ENCODE measurements around the gene PLD1. TPM values are rescaled to one million over a fixed set of nuclear protein-coding genes. Genes with fewer than 3 reads are reported as not detected.

PLD1 gene
- total RNA-seq, 2 experiments from 2014 or later: 0.22 to 1.0 TPM

- Histone ChIP-seq H3K4me3 (ENCODE audit: low read length) (no peak overlapping the region), H3K36me3 (ENCODE audit: insufficient read depth, low read length) (no peaks in the 10 kb centered on the region), H3K27ac (ENCODE audit: low read depth in 1 of 2, low read length in 2 of 2) (no peak overlapping the region), H3K27me3 (ENCODE audit: control insufficient read depth in 1 of 2, insufficient read depth in 2 of 2, low read length in 2 of 2) (no peaks in the 10 kb centered on the region), H3K4me1 (ENCODE audit: insufficient read depth, low read length) (no peaks in the 10 kb centered on the region), H3K9me3 (ENCODE audit: control insufficient read depth in 1 of 2, insufficient read depth in 1 of 2, low read length in 2 of 2) (no peaks in the 10 kb centered on the region)
- ChIA-PET CTCF (interaction anchor here (0.9 to 1.2 kb wide), 3 partner anchors 11 to 19 kb away, joined by 3 to 4 read pairs (median 3); no protein-coding TSS in a partner anchor), POLR2A (no interaction called here)
- intact Hi-C loops (cut with DNase I, micrococcal nuclease): loop anchor here in 1 of 2 experiments (10.0 kb wide), 1 partner anchor 1361 kb away; the partner anchor contains the start of gene CLDN11
- no peak for DNase-seq
- Mint-ChIP-seq H3K27me3 (peaks cover 8% of the 10 kb centered on the region), H3K27ac (no peak overlapping the region), H3K4me3 (no peak overlapping the region), H3K9me3 (no peaks in the 10 kb centered on the region), H3K36me3 (ENCODE audit: low read depth) (no peaks in the 10 kb centered on the region), H3K4me1 (ENCODE audit: low read depth) (no peaks in the 10 kb centered on the region)
- no peak for TF ChIP-seq CTCF (IDR thresholded peaks at IDR 0.05)
- ATAC-seq (ENCODE audit: poor library complexity): no peak
These were observed 34.3 kb downstream of the PLD1 start for GRCh38 chr3:171775943-171776342.

DNA sequence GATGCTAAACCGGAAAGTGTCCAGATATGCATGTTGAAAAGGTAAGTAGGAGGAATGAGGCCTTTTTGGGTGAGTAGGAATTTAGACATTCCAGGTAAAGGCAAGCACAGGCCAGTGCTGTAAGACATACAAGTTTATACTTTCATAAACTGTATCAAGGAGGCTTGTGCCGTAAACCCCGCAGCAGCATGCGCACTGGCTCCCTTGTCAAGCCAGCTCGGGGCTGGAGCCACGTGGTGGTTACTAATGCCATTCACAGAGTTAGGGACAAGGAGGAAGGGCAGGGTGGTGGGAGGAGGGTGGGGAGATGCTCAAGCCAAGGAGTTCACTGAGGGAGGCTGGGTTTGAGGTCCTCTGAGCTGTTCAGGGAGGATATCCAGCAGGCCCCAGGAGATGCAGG, 35.8 kb downstream of the PLD1 start:
- no peaks in the 10 kb centered on the region for H3K9me3 Mint-ChIP-seq
- CTCF ChIA-PET: no interaction called here
- TF ChIP-seq CTCF (IDR thresholded peaks at IDR 0.05): no peak
- Histone ChIP-seq H3K4me1 (ENCODE audit: insufficient read depth, low read length) (no peaks in the 10 kb centered on the region), H3K27me3 (ENCODE audit: control insufficient read depth in 1 of 2, insufficient read depth in 2 of 2, low read length in 2 of 2) (no peaks in the 10 kb centered on the region), H3K36me3 (ENCODE audit: insufficient read depth, low read length) (no peaks in the 10 kb centered on the region), H3K9me3 (ENCODE audit: control insufficient read depth in 1 of 2, insufficient read depth in 1 of 2, low read length in 2 of 2) (no peaks in the 10 kb centered on the region), H3K27ac (ENCODE audit: low read depth in 1 of 2, low read length in 2 of 2) (no peak overlapping the region), H3K4me3 (ENCODE audit: low read length) (no peak overlapping the region)
- H3K27ac Mint-ChIP-seq: no peak overlapping the region
- no peak overlapping the region for H3K4me3 Mint-ChIP-seq
- POLR2A ChIA-PET: no interaction called here
- intact Hi-C loops (cut with DNase I, micrococcal nuclease): loop anchor here in 1 of 2 experiments (5.0 to 10.0 kb wide), 2 partner anchors 568 to 1360 kb away; partner anchors contain the start of gene CLDN11
- H3K36me3 Mint-ChIP-seq (ENCODE audit: low read depth): no peaks in the 10 kb centered on the region
- ATAC-seq (ENCODE audit: poor library complexity) (no peak), DNase-seq (no peak)
- no peaks in the 10 kb centered on the region for H3K4me1 Mint-ChIP-seq (ENCODE audit: low read depth)
- peaks cover 8% of the 10 kb centered on the region for H3K27me3 Mint-ChIP-seq

- Mint-ChIP-seq H3K27ac (no peak overlapping the region), H3K9me3 (no peaks in the 10 kb centered on the region), H3K27me3 (peaks cover 8% of the 10 kb centered on the region), H3K4me3 (no peak overlapping the region), H3K4me1 (ENCODE audit: low read depth) (no peaks in the 10 kb centered on the region), H3K36me3 (ENCODE audit: low read depth) (no peaks in the 10 kb centered on the region)
- ChIA-PET POLR2A (interaction anchor here (0.6 kb wide), 1 partner anchor 351 kb away, joined by 4 read pairs; no protein-coding TSS in a partner anchor), CTCF (interaction anchor here (0.9 to 2.0 kb wide), 6 partner anchors 8 to 1359 kb away, joined by 3 to 8 read pairs (median 4); no protein-coding TSS in a partner anchor)
- Histone ChIP-seq H3K27ac (ENCODE audit: low read depth in 1 of 2, low read length in 2 of 2) (no peak overlapping the region), H3K4me1 (ENCODE audit: insufficient read depth, low read length) (no peaks in the 10 kb centered on the region), H3K4me3 (ENCODE audit: low read length) (no peak overlapping the region), H3K9me3 (ENCODE audit: control insufficient read depth in 1 of 2, insufficient read depth in 1 of 2, low read length in 2 of 2) (no peaks in the 10 kb centered on the region), H3K36me3 (ENCODE audit: insufficient read depth, low read length) (no peaks in the 10 kb centered on the region), H3K27me3 (ENCODE audit: control insufficient read depth in 1 of 2, insufficient read depth in 2 of 2, low read length in 2 of 2) (no peaks in the 10 kb centered on the region)
- intact Hi-C loops (cut with DNase I, micrococcal nuclease): loop anchor here (1.0 to 10.0 kb wide), 6 partner anchors 570 to 1358 kb away; partner anchors contain the start of gene CLDN11 (in 1 of the 2)
- ATAC-seq (ENCODE audit: poor library complexity) (no peak), DNase-seq (peak; percentile 6 to 66 (median 27))
- TF ChIP-seq CTCF (IDR thresholded peaks at IDR 0.05): peak; percentile 72
These were observed 37.7 kb downstream of the PLD1 start for GRCh38 chr3:171772427-171773056.

Data from CD4-positive, alpha-beta T cell (primary cell).